ENCODE data around the gene ANKRD31.

Gene ANKRD31

GRCh38 chr5:75034137-75034739 lies 202.4 kb downstream of the ANKRD31 start:
- no peaks in the 10 kb centered on the region for H3K36me3 ChIP-seq (ENCODE audit: control insufficient read depth in 4 of 4, insufficient read depth in 4 of 4, low read length in 3 of 4)
- no peak overlapping the region for H3K4me3 ChIP-seq (ENCODE audit: control insufficient read depth in 1 of 7, extremely low read depth in 1 of 7, insufficient read depth in 4 of 7, low read depth in 2 of 7, low read length in 6 of 7)
- peaks cover 0 to 8% (median 6%) of the 10 kb centered on the region in 4 experiments for H3K4me1 ChIP-seq (ENCODE audit: control extremely low read depth in 1 of 4, control insufficient read depth in 4 of 4, insufficient read depth in 4 of 4, low read length in 3 of 4)
- ChIA-PET CTCF (interaction anchor here (2.0 kb wide), 1 partner anchor 15 kb away, joined by 17 read pairs; no protein-coding TSS in a partner anchor), POLR2A (no interaction called here)
- H3K27me3 ChIP-seq (replicated peaks in 2 of 5; ENCODE audit: control insufficient read depth in 4 of 5, insufficient read depth in 5 of 5, low read length in 4 of 5), result no peaks in the 10 kb centered on the region
- H3K27ac ChIP-seq (ENCODE audit: insufficient read depth in 1 of 2, low read depth in 1 of 2, low read length in 2 of 2, poor library complexity in 1 of 2, severe bottlenecking in 2 of 2), result no peak overlapping the region
- H3K9me3 ChIP-seq (ENCODE audit: control extremely low read depth in 1 of 5, control insufficient read depth in 4 of 5, insufficient read depth in 2 of 5, low read depth in 1 of 5, low read length in 4 of 5), result no peaks in the 10 kb centered on the region
- DNase-seq, result peak in 2 of 3 donors; percentile 26 to 37
- WGBS (ENCODE audit: insufficient coverage), result 85% methylated on average over 3 of the region's 6 CpGs

GRCh38 chr5:75031366-75031765 lies 205.3 kb downstream of the ANKRD31 start:
- H3K27me3 ChIP-seq (replicated peaks in 2 of 5; ENCODE audit: control insufficient read depth in 4 of 5, insufficient read depth in 5 of 5, low read length in 4 of 5), result no peaks in the 10 kb centered on the region
- peaks cover 0 to 8% (median 6%) of the 10 kb centered on the region in 4 experiments for H3K4me1 ChIP-seq (ENCODE audit: control extremely low read depth in 1 of 4, control insufficient read depth in 4 of 4, insufficient read depth in 4 of 4, low read length in 3 of 4)
- POLR2A ChIA-PET, result no interaction called here
- CTCF ChIA-PET, result no interaction called here
- 100% methylated on average over 2 of the region's 3 CpGs for WGBS (ENCODE audit: insufficient coverage)
- H3K9me3 ChIP-seq (ENCODE audit: control extremely low read depth in 1 of 5, control insufficient read depth in 4 of 5, insufficient read depth in 2 of 5, low read depth in 1 of 5, low read length in 4 of 5), result no peaks in the 10 kb centered on the region
- no peak for DNase-seq
- H3K27ac ChIP-seq (ENCODE audit: insufficient read depth in 1 of 2, low read depth in 1 of 2, low read length in 2 of 2, poor library complexity in 1 of 2, severe bottlenecking in 2 of 2), result no peak overlapping the region
- H3K4me3 ChIP-seq (ENCODE audit: control insufficient read depth in 1 of 7, extremely low read depth in 1 of 7, insufficient read depth in 4 of 7, low read depth in 2 of 7, low read length in 6 of 7), result no peak overlapping the region
- H3K36me3 ChIP-seq (ENCODE audit: control insufficient read depth in 4 of 4, insufficient read depth in 4 of 4, low read length in 3 of 4), result no peaks in the 10 kb centered on the region

GRCh38 chr5:75028090-75028489 lies 208.6 kb downstream of the ANKRD31 start:
- H3K9me3 ChIP-seq (ENCODE audit: control extremely low read depth in 1 of 5, control insufficient read depth in 4 of 5, insufficient read depth in 2 of 5, low read depth in 1 of 5, low read length in 4 of 5), result no peaks in the 10 kb centered on the region
- no peak overlapping the region for H3K27ac ChIP-seq (ENCODE audit: insufficient read depth in 1 of 2, low read depth in 1 of 2, low read length in 2 of 2, poor library complexity in 1 of 2, severe bottlenecking in 2 of 2)
- 100% methylated on average over 3 of the region's 3 CpGs for WGBS (ENCODE audit: insufficient coverage)
- no peak overlapping the region for H3K4me3 ChIP-seq (ENCODE audit: control insufficient read depth in 1 of 7, extremely low read depth in 1 of 7, insufficient read depth in 4 of 7, low read depth in 2 of 7, low read length in 6 of 7)
- no peaks in the 10 kb centered on the region for H3K27me3 ChIP-seq (replicated peaks in 2 of 5; ENCODE audit: control insufficient read depth in 4 of 5, insufficient read depth in 5 of 5, low read length in 4 of 5)
- DNase-seq, result no peak
- H3K36me3 ChIP-seq (ENCODE audit: control insufficient read depth in 4 of 4, insufficient read depth in 4 of 4, low read length in 3 of 4), result no peaks in the 10 kb centered on the region
- CTCF ChIA-PET, result no interaction called here
- H3K4me1 ChIP-seq (ENCODE audit: control extremely low read depth in 1 of 4, control insufficient read depth in 4 of 4, insufficient read depth in 4 of 4, low read length in 3 of 4), result no peaks in the 10 kb centered on the region
- POLR2A ChIA-PET, result no interaction called here

GRCh38 chr5:75023368-75024159 lies 213.1 kb downstream of the ANKRD31 start:
- 97% methylated on average over 5 of the region's 9 CpGs for WGBS (ENCODE audit: insufficient coverage)
- DNase-seq, result no peak
- no peaks in the 10 kb centered on the region for H3K9me3 ChIP-seq (ENCODE audit: control extremely low read depth in 1 of 5, control insufficient read depth in 4 of 5, insufficient read depth in 2 of 5, low read depth in 1 of 5, low read length in 4 of 5)
- POLR2A ChIA-PET, result no interaction called here
- CTCF ChIA-PET, result interaction anchor here (0.9 to 1.1 kb wide), 2 partner anchors 13 to 127 kb away, joined by 3 read pairs; no protein-coding TSS in a partner anchor
- H3K4me1 ChIP-seq (ENCODE audit: control extremely low read depth in 1 of 4, control insufficient read depth in 4 of 4, insufficient read depth in 4 of 4, low read length in 3 of 4), result no peaks in the 10 kb centered on the region
- no peak overlapping the region for H3K27ac ChIP-seq (ENCODE audit: insufficient read depth in 1 of 2, low read depth in 1 of 2, low read length in 2 of 2, poor library complexity in 1 of 2, severe bottlenecking in 2 of 2)
- no peak overlapping the region for H3K4me3 ChIP-seq (ENCODE audit: control insufficient read depth in 1 of 7, extremely low read depth in 1 of 7, insufficient read depth in 4 of 7, low read depth in 2 of 7, low read length in 6 of 7)
- no peaks in the 10 kb centered on the region for H3K27me3 ChIP-seq (replicated peaks in 2 of 5; ENCODE audit: control insufficient read depth in 4 of 5, insufficient read depth in 5 of 5, low read length in 4 of 5)
- no peaks in the 10 kb centered on the region for H3K36me3 ChIP-seq (ENCODE audit: control insufficient read depth in 4 of 4, insufficient read depth in 4 of 4, low read length in 3 of 4)

GRCh38 chr5:75021800-75022199 lies 214.9 kb downstream of the ANKRD31 start:
- WGBS (ENCODE audit: insufficient coverage), result 100% methylated on average over 1 of the region's 4 CpGs
- H3K4me3 ChIP-seq (ENCODE audit: control insufficient read depth in 1 of 7, extremely low read depth in 1 of 7, insufficient read depth in 4 of 7, low read depth in 2 of 7, low read length in 6 of 7), result no peak overlapping the region
- H3K27ac ChIP-seq (ENCODE audit: insufficient read depth in 1 of 2, low read depth in 1 of 2, low read length in 2 of 2, poor library complexity in 1 of 2, severe bottlenecking in 2 of 2), result no peak overlapping the region
- H3K36me3 ChIP-seq (ENCODE audit: control insufficient read depth in 4 of 4, insufficient read depth in 4 of 4, low read length in 3 of 4), result no peaks in the 10 kb centered on the region
- H3K9me3 ChIP-seq (ENCODE audit: control extremely low read depth in 1 of 5, control insufficient read depth in 4 of 5, insufficient read depth in 2 of 5, low read depth in 1 of 5, low read length in 4 of 5), result no peaks in the 10 kb centered on the region
- no peaks in the 10 kb centered on the region for H3K27me3 ChIP-seq (replicated peaks in 2 of 5; ENCODE audit: control insufficient read depth in 4 of 5, insufficient read depth in 5 of 5, low read length in 4 of 5)
- ChIA-PET CTCF (interaction anchor here (1.8 kb wide), 1 partner anchor 28 kb away, joined by 4 read pairs; no protein-coding TSS in a partner anchor), POLR2A (no interaction called here)
- H3K4me1 ChIP-seq (ENCODE audit: control extremely low read depth in 1 of 4, control insufficient read depth in 4 of 4, insufficient read depth in 4 of 4, low read length in 3 of 4), result no peaks in the 10 kb centered on the region
- no peak for DNase-seq

GRCh38 chr5:75021219-75021618 lies 215.5 kb downstream of the ANKRD31 start:
- Histone ChIP-seq H3K4me3 (ENCODE audit: control insufficient read depth in 1 of 7, extremely low read depth in 1 of 7, insufficient read depth in 4 of 7, low read depth in 2 of 7, low read length in 6 of 7) (no peak overlapping the region), H3K27me3 (replicated peaks in 2 of 5; ENCODE audit: control insufficient read depth in 4 of 5, insufficient read depth in 5 of 5, low read length in 4 of 5) (no peaks in the 10 kb centered on the region), H3K36me3 (ENCODE audit: control insufficient read depth in 4 of 4, insufficient read depth in 4 of 4, low read length in 3 of 4) (no peaks in the 10 kb centered on the region), H3K9me3 (ENCODE audit: control extremely low read depth in 1 of 5, control insufficient read depth in 4 of 5, insufficient read depth in 2 of 5, low read depth in 1 of 5, low read length in 4 of 5) (no peaks in the 10 kb centered on the region), H3K27ac (ENCODE audit: insufficient read depth in 1 of 2, low read depth in 1 of 2, low read length in 2 of 2, poor library complexity in 1 of 2, severe bottlenecking in 2 of 2) (no peak overlapping the region), H3K4me1 (ENCODE audit: control extremely low read depth in 1 of 4, control insufficient read depth in 4 of 4, insufficient read depth in 4 of 4, low read length in 3 of 4) (no peaks in the 10 kb centered on the region)
- ChIA-PET CTCF (interaction anchor here (1.8 kb wide), 1 partner anchor 29 kb away, joined by 4 read pairs; no protein-coding TSS in a partner anchor), POLR2A (no interaction called here)
- WGBS (ENCODE audit: insufficient coverage), result 95% methylated on average over 3 of the region's 3 CpGs
- DNase-seq, result no peak

- POLR2A ChIA-PET, result no interaction called here
- H3K27ac ChIP-seq (ENCODE audit: insufficient read depth in 1 of 2, low read depth in 1 of 2, low read length in 2 of 2, poor library complexity in 1 of 2, severe bottlenecking in 2 of 2), result no peak overlapping the region
- DNase-seq, result no peak
- WGBS (ENCODE audit: insufficient coverage), result 91% methylated on average over 10 of the region's 10 CpGs
- H3K36me3 ChIP-seq (ENCODE audit: control insufficient read depth in 4 of 4, insufficient read depth in 4 of 4, low read length in 3 of 4), result no peaks in the 10 kb centered on the region
- no peaks in the 10 kb centered on the region for H3K4me1 ChIP-seq (ENCODE audit: control extremely low read depth in 1 of 4, control insufficient read depth in 4 of 4, insufficient read depth in 4 of 4, low read length in 3 of 4)
- CTCF ChIA-PET, result no interaction called here
- H3K9me3 ChIP-seq (ENCODE audit: control extremely low read depth in 1 of 5, control insufficient read depth in 4 of 5, insufficient read depth in 2 of 5, low read depth in 1 of 5, low read length in 4 of 5), result no peaks in the 10 kb centered on the region
- no peaks in the 10 kb centered on the region for H3K27me3 ChIP-seq (replicated peaks in 2 of 5; ENCODE audit: control insufficient read depth in 4 of 5, insufficient read depth in 5 of 5, low read length in 4 of 5)
- H3K4me3 ChIP-seq (ENCODE audit: control insufficient read depth in 1 of 7, extremely low read depth in 1 of 7, insufficient read depth in 4 of 7, low read depth in 2 of 7, low read length in 6 of 7), result no peak overlapping the region
Measured at GRCh38 chr5:75020016-75020656, 216.5 kb downstream of the ANKRD31 start.

Data from common myeloid progenitor, CD34-positive (primary cell).